Stimulated activated CD4-positive, alpha-beta T cell treated with anti-CD3 and anti-CD28 coated beads, Interleukin-15, amount 100 ng/mL, for 1 hour (primary cell): Measurements from ENCODE around the gene ARHGAP12.

Experiments used
- DNase-seq, 2 donors: peaks; one replicate each; pipeline ENCODE4 v3.0.0-alpha.2; 2020; ENCODE audit warnings: low read depth in 1 of 2, low spot score in 1 of 2

Gene ARHGAP12

GRCh38 chr10:31948021-31948420 is 19.4 kb upstream of the ARHGAP12 start:
- DNase-seq: no peak

- DNase-seq: no peak
These were observed 18.7 kb upstream of the ARHGAP12 start for GRCh38 chr10:31947144-31947926.

- DNase-seq: no peak
These were observed 16.8 kb upstream of the ARHGAP12 start for GRCh38 chr10:31945392-31945791.

GRCh38 chr10:31944071-31944433 is 15.4 kb upstream of the ARHGAP12 start:
- no peak for DNase-seq

GRCh38 chr10:31942892-31943291 is 14.3 kb upstream of the ARHGAP12 start:
- no peak for DNase-seq

- DNase-seq: no peak
These were observed 13.8 kb upstream of the ARHGAP12 start for GRCh38 chr10:31942435-31942834.

- DNase-seq: no peak
These were observed 12.4 kb upstream of the ARHGAP12 start for GRCh38 chr10:31940839-31941653.

GRCh38 chr10:31939797-31940708 is 11.4 kb upstream of the ARHGAP12 start:
- no peak for DNase-seq

GRCh38 chr10:31937371-31937770 is 8.7 kb upstream of the ARHGAP12 start:
- no peak for DNase-seq

- DNase-seq: no peak
These were observed 8.3 kb upstream of the ARHGAP12 start for GRCh38 chr10:31936933-31937332.

GRCh38 chr10:31936086-31936485 is 7.5 kb upstream of the ARHGAP12 start:
- DNase-seq: no peak

- DNase-seq: no peak
These were observed 7.0 kb upstream of the ARHGAP12 start for GRCh38 chr10:31935678-31936077.

GRCh38 chr10:31932838-31933237 is 4.2 kb upstream of the ARHGAP12 start:
- no peak for DNase-seq

- DNase-seq: no peak
These were observed 2.2 kb upstream of the ARHGAP12 start for GRCh38 chr10:31930856-31931255.

GRCh38 chr10:31930023-31930751 is 1.6 kb upstream of the ARHGAP12 start:
- DNase-seq: no peak

- DNase-seq: no peak
These were observed 811 bp upstream of the ARHGAP12 start for GRCh38 chr10:31929261-31930022.

- peak; percentile 13 to 22 for DNase-seq
These were observed 615 bp downstream of the ARHGAP12 start for GRCh38 chr10:31927884-31928548.

GRCh38 chr10:31927565-31927883 is 1.1 kb downstream of the ARHGAP12 start:
- no peak for DNase-seq

- no peak for DNase-seq
These were observed 1.7 kb downstream of the ARHGAP12 start for GRCh38 chr10:31926765-31927564.
